ENCODE measurements around the gene MYO9B.
"Not testable (repeated sequence)": the region's sequence is repeated elsewhere in the genome, so short reads cannot be mapped to it uniquely, and the experiment has no call there.

MYO9B gene

GRCh38 chr19:17086834-17087233, 11.3 kb downstream of the MYO9B start:
- DNase-seq (ENCODE audit: low read depth in 4 of 4, low spot score in 1 of 4), result no peak

GRCh38 chr19:17088552-17088951, 13.0 kb downstream of the MYO9B start:
- DNase-seq (ENCODE audit: low read depth in 4 of 4, low spot score in 1 of 4), result no peak

- DNase-seq (ENCODE audit: low read depth in 4 of 4, low spot score in 1 of 4), result no peak
Observed at GRCh38 chr19:17090583-17090982, 15.0 kb downstream of the MYO9B start.

GRCh38 chr19:17091758-17092333, 16.3 kb downstream of the MYO9B start:
- DNase-seq (ENCODE audit: low read depth in 4 of 4, low spot score in 1 of 4), result no peak

GRCh38 chr19:17092696-17093095, 17.1 kb downstream of the MYO9B start:
- no peak for DNase-seq (ENCODE audit: low read depth in 4 of 4, low spot score in 1 of 4)

GRCh38 chr19:17094694-17095093, 19.1 kb downstream of the MYO9B start:
- DNase-seq (ENCODE audit: low read depth in 4 of 4, low spot score in 1 of 4), result not testable (repeated sequence)

GRCh38 chr19:17095141-17095919, 19.8 kb downstream of the MYO9B start:
- no peak for DNase-seq (ENCODE audit: low read depth in 4 of 4, low spot score in 1 of 4)

GRCh38 chr19:17097593-17098126, 22.1 kb downstream of the MYO9B start:
- DNase-seq (ENCODE audit: low read depth in 4 of 4, low spot score in 1 of 4), result no peak

GRCh38 chr19:17098326-17098725, 22.7 kb downstream of the MYO9B start:
- DNase-seq (ENCODE audit: low read depth in 4 of 4, low spot score in 1 of 4), result no peak

- no peak for DNase-seq (ENCODE audit: low read depth in 4 of 4, low spot score in 1 of 4)
Observed at GRCh38 chr19:17101686-17102628, 26.4 kb downstream of the MYO9B start.

GRCh38 chr19:17103177-17103576, 27.6 kb downstream of the MYO9B start:
- no peak for DNase-seq (ENCODE audit: low read depth in 4 of 4, low spot score in 1 of 4)

- DNase-seq (ENCODE audit: low read depth in 4 of 4, low spot score in 1 of 4), result no peak
Observed at GRCh38 chr19:17104679-17105078, 29.1 kb downstream of the MYO9B start.

GRCh38 chr19:17105556-17105955, 30.0 kb downstream of the MYO9B start:
- DNase-seq (ENCODE audit: low read depth in 4 of 4, low spot score in 1 of 4), result no peak

- not testable (repeated sequence) for DNase-seq (ENCODE audit: low read depth in 4 of 4, low spot score in 1 of 4)
Observed at GRCh38 chr19:17106964-17107363, 31.4 kb downstream of the MYO9B start.

- DNase-seq (ENCODE audit: low read depth in 4 of 4, low spot score in 1 of 4), result no peak
Observed at GRCh38 chr19:17107546-17108452, 32.2 kb downstream of the MYO9B start.

- no peak for DNase-seq (ENCODE audit: low read depth in 4 of 4, low spot score in 1 of 4)
Observed at GRCh38 chr19:17108453-17108784, 32.8 kb downstream of the MYO9B start.

- no peak for DNase-seq (ENCODE audit: low read depth in 4 of 4, low spot score in 1 of 4)
Observed at GRCh38 chr19:17109300-17109699, 33.7 kb downstream of the MYO9B start.

- DNase-seq (ENCODE audit: low read depth in 4 of 4, low spot score in 1 of 4), result no peak
Observed at GRCh38 chr19:17109962-17110598, 34.5 kb downstream of the MYO9B start.

- DNase-seq (ENCODE audit: low read depth in 4 of 4, low spot score in 1 of 4), result no peak
Observed at GRCh38 chr19:17110599-17110966, 35.0 kb downstream of the MYO9B start.

- DNase-seq (ENCODE audit: low read depth in 4 of 4, low spot score in 1 of 4), result no peak
Observed at GRCh38 chr19:17111766-17112165, 36.2 kb downstream of the MYO9B start.
